ENCODE results near the gene SGIP1. TPM values are rescaled to one million over a fixed set of nuclear protein-coding genes. Genes with fewer than 3 reads are reported as not detected.

The SGIP1 gene
- polyA plus RNA-seq, 1 of the 3 experiments (the other 2 are of a cell fraction), result 15.5 TPM

DNA sequence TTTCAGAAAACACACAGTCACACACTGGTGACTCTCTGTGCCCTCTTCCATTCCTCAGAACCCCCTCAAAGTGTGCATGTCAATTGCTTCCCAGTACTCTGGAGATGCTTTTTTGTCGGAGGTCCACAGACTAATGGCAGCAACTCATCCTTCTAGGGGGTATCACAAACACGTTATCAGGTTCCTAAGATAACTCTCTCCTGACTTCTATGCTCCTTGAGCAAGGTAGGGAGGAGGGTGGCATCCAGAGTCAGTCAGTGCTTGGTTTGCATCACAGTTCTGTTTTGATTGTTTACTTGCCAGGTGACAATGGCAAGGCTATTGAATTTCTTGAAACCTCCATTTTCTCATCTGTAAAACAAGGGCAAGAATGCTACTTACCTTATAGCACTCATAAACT is 178.9 kb downstream of the SGIP1 start (continued):
- TF ChIP-seq, protein P1, sequence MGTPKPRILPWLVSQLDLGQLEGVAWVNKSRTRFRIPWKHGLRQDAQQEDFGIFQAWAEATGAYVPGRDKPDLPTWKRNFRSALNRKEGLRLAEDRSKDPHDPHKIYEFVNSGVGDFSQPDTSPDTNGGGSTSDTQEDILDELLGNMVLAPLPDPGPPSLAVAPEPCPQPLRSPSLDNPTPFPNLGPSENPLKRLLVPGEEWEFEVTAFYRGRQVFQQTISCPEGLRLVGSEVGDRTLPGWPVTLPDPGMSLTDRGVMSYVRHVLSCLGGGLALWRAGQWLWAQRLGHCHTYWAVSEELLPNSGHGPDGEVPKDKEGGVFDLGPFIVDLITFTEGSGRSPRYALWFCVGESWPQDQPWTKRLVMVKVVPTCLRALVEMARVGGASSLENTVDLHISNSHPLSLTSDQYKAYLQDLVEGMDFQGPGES (IDR thresholded peaks at IDR 0.05; ENCODE audit: low read depth, low read length), result no peak
- no peak for TF ChIP-seq FOSL2 (IDR thresholded peaks at IDR 0.05; ENCODE audit: borderline replicate concordance, low read depth)

DNA sequence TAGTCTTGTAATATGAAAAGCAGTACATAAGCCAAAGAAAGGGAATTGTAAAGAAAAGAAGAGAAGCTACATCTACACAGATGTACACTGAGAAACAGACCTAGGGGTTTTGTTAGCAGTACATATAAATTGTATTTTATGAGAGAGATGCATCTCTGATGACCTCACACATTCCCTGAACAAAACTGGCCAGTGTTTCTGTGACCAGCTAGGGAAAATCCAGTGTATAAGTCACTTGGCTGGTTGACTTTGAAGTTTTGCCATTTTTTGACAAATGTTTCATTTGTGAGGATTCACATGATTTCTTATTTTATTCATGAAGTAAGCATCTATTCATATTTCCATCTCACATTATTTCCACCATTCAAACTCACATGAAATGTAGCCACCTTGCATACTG is 190.0 kb downstream of the SGIP1 start:
- Histone ChIP-seq H3K4me1 (ENCODE audit: control insufficient read depth in 1 of 2, insufficient read depth in 2 of 2, low read depth in 1 of 2, low read length in 1 of 2) (peaks cover 5 to 14% of the 10 kb centered on the region in 2 experiments; a peak in 3 of 4 replicates), H3K27ac (ENCODE audit: low read depth in 2 of 2, low read length in 1 of 2) (peak overlapping the region in 1 of 2 experiments; percentile 31; a peak in 2 of 4 replicates), H3K9me3 (no peaks in the 10 kb centered on the region), H3K27me3 (ENCODE audit: insufficient read depth) (no peaks in the 10 kb centered on the region), H4K20me1 (ENCODE audit: insufficient read depth) (no peaks in the 10 kb centered on the region), H3K4me2 (no peak overlapping the region), H3K9me2 (no peaks in the 10 kb centered on the region), H3K79me2 (ENCODE audit: insufficient read depth) (no peaks in the 10 kb centered on the region), H3F3A (replicated peaks; ENCODE audit: insufficient read depth) (peaks cover 14% of the 10 kb centered on the region), H3K9ac (no peak overlapping the region), H2AFZ (ENCODE audit: low read depth) (no peak overlapping the region), H3K4me3 (ENCODE audit: low read depth in 2 of 2, low read length in 1 of 2) (no peak overlapping the region), H3K36me3 (replicated peaks in 1 of 2; ENCODE audit: control insufficient read depth in 1 of 2, insufficient read depth in 2 of 2, low read length in 1 of 2) (peaks cover 0 to 12% of the 10 kb centered on the region in 2 experiments)
- no peak for TF ChIP-seq NFIC (IDR thresholded peaks at IDR 0.05; ENCODE audit: borderline replicate concordance)
- no peak for TF ChIP-seq GATA2 (CRISPR knock-in tag; IDR thresholded peaks at IDR 0.05)
- TF ChIP-seq, protein P2, sequence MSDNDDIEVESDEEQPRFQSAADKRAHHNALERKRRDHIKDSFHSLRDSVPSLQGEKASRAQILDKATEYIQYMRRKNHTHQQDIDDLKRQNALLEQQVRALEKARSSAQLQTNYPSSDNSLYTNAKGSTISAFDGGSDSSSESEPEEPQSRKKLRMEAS (IDR thresholded peaks at IDR 0.05; ENCODE audit: low read depth), result no peak
- TF ChIP-seq, protein P3, sequence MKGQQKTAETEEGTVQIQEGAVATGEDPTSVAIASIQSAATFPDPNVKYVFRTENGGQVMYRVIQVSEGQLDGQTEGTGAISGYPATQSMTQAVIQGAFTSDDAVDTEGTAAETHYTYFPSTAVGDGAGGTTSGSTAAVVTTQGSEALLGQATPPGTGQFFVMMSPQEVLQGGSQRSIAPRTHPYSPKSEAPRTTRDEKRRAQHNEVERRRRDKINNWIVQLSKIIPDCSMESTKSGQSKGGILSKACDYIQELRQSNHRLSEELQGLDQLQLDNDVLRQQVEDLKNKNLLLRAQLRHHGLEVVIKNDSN (IDR thresholded peaks at IDR 0.05; ENCODE audit: borderline replicate concordance, low read depth), result no peak
- no peak for TF ChIP-seq POLR2AphosphoS5 (IDR thresholded peaks at IDR 0.05; ENCODE audit: low read depth, low read length)
- no peak for TF ChIP-seq ELF1 (IDR thresholded peaks at IDR 0.05)
- TF ChIP-seq RCOR1 (IDR thresholded peaks at IDR 0.05; ENCODE audit: low read length), result no peak
- no peak for TF ChIP-seq RAD21 (IDR thresholded peaks at IDR 0.05; ENCODE audit: low read length)
- TF ChIP-seq SIN3A (IDR thresholded peaks at IDR 0.05; ENCODE audit: borderline replicate concordance, low read depth, low read length), result no peak
- TF ChIP-seq GABPA (IDR thresholded peaks at IDR 0.05; ENCODE audit: low read depth), result no peak
- no peak for TF ChIP-seq SMC3 (IDR thresholded peaks at IDR 0.05; ENCODE audit: low read depth, low read length)
- TF ChIP-seq JUND (IDR thresholded peaks at IDR 0.05), result no peak
- no peak for TF ChIP-seq TCF12 (IDR thresholded peaks at IDR 0.05)
- TF ChIP-seq FOXM1 (IDR thresholded peaks at IDR 0.05; ENCODE audit: low read depth), result no peak
- DNase-seq, result no peak
- ChIA-PET POLR2A (no interaction called here), CTCF (interaction anchor here (1.0 to 3.9 kb wide), 3 partner anchors 9 to 220 kb away, joined by 3 to 26 read pairs (median 3); no protein-coding TSS in a partner anchor)

Data from SK-N-SH (cell line).